Thoracic aorta (tissue), 2 donors: ENCODE results near the gene MACO1. TPM values are rescaled to one million over a fixed set of nuclear protein-coding genes. Genes with fewer than 3 reads are reported as not detected.

Source experiments
- ATAC-seq: fragments of 150-250 bp; one replicate; pipeline ENCODE4 v1.8.0; 2017; ENCODE audit warnings: low read depth; ENCODE audit not compliant: insufficient number of reproducible peaks, low FRiP score
- DNase-seq: peaks from one replicate; pipeline ENCODE4 v3.0.0-alpha.2; 2020; ENCODE audit warnings: low spot score
- H3K27ac ChIP-seq, 2 donors: fragments of 200-600 bp; sonication (generic); 1 replicate in 1 of 2; 2 replicates in 1 of 2; pipeline ENCODE4 v1.5.1; 2016; ENCODE audit warnings: mild to moderate bottlenecking in 2 of 2, moderate library complexity in 2 of 2
- H3K27me3 ChIP-seq: fragments of 200-600 bp; sonication (generic); replicated peaks from 2 replicates; pipeline ENCODE4 v1.6.0; 2016; ENCODE audit warnings: mild to moderate bottlenecking; ENCODE audit not compliant: insufficient read depth
- H3K36me3 ChIP-seq: fragments of 200-600 bp; sonication (generic); one replicate; pipeline ENCODE4 v1.5.1; 2016
- H3K4me1 ChIP-seq, 2 donors: fragments of 200-600 bp; sonication (generic); 1 replicate in 1 of 2; 2 replicates in 1 of 2; pipeline versions ENCODE4 v1.5.1 to v1.6.0; 2016; ENCODE audit warnings: low read depth in 2 of 2, mild to moderate bottlenecking in 1 of 2; ENCODE audit not compliant: control insufficient read depth in 1 of 2
- H3K4me3 ChIP-seq: fragments of 200-600 bp; sonication (generic); 2 replicates; pipeline ENCODE4 v1.5.1; 2016; ENCODE audit warnings: mild to moderate bottlenecking
- H3K9me3 ChIP-seq: fragments of 200-600 bp; sonication (generic); 2 replicates; pipeline ENCODE4 v1.5.1; 2016
- total RNA-seq, 2 donors: library from RNA; depleted of rRNA; stranded (reverse); fragments of >200 nt; gene quantifications; one replicate each; pipeline versions ENCODE4 v1.1.0 to v1.2.3, GENCODE V29; 2016
- TF ChIP-seq, protein P1 (sequence below): fragments of 200-600 bp; sonication (generic); IDR thresholded peaks from one replicate; pipeline ENCODE4 v1.5.1; 2019; ENCODE audit warnings: antibody characterized with exemption

Gene MACO1
- total RNA-seq, 2 donors from 2014 or later: 15.2 to 18.8 TPM

DNA sequence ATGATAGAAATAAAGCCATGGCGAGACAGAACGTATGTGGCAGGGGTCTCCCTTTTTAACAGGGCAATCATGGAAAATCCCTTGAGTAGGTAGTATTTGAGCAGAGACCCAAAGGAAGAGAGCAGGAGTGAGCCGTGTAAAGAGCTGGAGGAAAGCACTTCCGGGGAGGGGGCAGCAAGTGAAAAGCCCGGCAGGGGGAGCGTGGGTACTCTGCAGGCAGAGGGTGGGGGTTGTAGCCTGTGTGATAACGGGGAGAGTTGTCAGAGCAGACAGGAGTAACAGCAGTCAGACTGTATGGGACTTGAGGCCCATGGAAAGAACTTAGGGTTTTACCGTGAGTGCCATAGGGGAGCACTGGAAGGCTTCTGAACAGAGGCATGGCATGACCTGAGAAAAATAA lies 61.6 kb downstream of the MACO1 start:
- DNase-seq: no peak
- no peak overlapping the region for H3K27ac ChIP-seq
- no peak overlapping the region for H3K4me3 ChIP-seq
- ATAC-seq: no peak
- TF ChIP-seq, protein P1, sequence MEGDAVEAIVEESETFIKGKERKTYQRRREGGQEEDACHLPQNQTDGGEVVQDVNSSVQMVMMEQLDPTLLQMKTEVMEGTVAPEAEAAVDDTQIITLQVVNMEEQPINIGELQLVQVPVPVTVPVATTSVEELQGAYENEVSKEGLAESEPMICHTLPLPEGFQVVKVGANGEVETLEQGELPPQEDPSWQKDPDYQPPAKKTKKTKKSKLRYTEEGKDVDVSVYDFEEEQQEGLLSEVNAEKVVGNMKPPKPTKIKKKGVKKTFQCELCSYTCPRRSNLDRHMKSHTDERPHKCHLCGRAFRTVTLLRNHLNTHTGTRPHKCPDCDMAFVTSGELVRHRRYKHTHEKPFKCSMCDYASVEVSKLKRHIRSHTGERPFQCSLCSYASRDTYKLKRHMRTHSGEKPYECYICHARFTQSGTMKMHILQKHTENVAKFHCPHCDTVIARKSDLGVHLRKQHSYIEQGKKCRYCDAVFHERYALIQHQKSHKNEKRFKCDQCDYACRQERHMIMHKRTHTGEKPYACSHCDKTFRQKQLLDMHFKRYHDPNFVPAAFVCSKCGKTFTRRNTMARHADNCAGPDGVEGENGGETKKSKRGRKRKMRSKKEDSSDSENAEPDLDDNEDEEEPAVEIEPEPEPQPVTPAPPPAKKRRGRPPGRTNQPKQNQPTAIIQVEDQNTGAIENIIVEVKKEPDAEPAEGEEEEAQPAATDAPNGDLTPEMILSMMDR: no peak
- H3K36me3 ChIP-seq: peaks cover 36% of the 10 kb centered on the region
- no peaks in the 10 kb centered on the region for H3K9me3 ChIP-seq
- H3K27me3 ChIP-seq: no peaks in the 10 kb centered on the region
- peaks cover 0 to 7% of the 10 kb centered on the region in 2 donors for H3K4me1 ChIP-seq

DNA sequence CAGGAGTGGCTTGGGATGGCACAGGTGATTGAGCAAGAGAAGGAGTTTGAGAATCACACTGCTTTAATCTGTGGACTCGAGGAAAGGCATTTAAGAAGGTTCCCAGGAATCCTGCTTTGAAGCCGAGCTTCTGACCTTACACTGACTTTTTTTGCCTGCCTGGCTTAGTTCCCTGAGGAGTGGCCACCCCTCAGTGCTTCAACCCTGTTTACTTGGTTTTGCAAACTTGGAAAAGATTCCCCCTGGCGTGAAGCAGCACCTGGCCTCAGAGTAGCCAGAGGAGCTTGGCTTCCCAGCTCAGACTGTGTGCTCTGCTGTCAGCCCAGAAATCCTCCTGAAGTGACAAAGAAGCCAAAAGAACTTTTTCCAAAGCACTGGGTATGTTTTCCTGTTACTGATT lies 64.3 kb downstream of the MACO1 start:
- H3K27me3 ChIP-seq: no peaks in the 10 kb centered on the region
- ATAC-seq: no peak
- TF ChIP-seq, protein P1: no peak
- peaks cover 24% of the 10 kb centered on the region for H3K36me3 ChIP-seq
- H3K4me3 ChIP-seq: no peak overlapping the region
- H3K27ac ChIP-seq: no peak overlapping the region
- H3K4me1 ChIP-seq: peaks cover 0 to 30% of the 10 kb centered on the region in 2 donors
- no peak for DNase-seq
- H3K9me3 ChIP-seq: no peaks in the 10 kb centered on the region

DNA sequence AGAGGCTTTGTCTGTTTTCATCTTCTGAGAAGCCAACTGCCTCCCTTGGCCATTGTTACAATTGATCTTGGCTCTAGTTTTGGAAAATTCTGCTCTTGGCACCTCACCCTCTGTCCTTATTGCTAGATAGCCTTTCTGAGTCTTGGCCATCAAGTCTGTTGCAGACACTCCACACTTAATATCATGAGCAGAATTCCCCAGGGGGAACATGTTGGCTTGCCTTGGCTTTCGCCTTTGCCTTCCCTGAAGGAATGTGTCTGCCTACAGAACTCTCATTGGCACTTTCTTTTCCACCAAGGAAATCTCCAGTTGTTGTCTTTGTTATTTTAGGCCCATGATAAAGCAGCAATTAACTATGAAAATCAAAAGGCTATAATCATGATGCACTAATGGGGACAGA lies 70.0 kb downstream of the MACO1 start:
- peaks cover 29 to 80% of the 10 kb centered on the region in 2 donors for H3K4me1 ChIP-seq
- peak overlapping the region; percentile 19 to 62 for H3K27ac ChIP-seq
- H3K27me3 ChIP-seq: no peaks in the 10 kb centered on the region
- ATAC-seq (no peak), DNase-seq (no peak)
- TF ChIP-seq, protein P1: no peak
- no peaks in the 10 kb centered on the region for H3K9me3 ChIP-seq
- H3K36me3 ChIP-seq: no peaks in the 10 kb centered on the region
- no peak overlapping the region for H3K4me3 ChIP-seq

DNA sequence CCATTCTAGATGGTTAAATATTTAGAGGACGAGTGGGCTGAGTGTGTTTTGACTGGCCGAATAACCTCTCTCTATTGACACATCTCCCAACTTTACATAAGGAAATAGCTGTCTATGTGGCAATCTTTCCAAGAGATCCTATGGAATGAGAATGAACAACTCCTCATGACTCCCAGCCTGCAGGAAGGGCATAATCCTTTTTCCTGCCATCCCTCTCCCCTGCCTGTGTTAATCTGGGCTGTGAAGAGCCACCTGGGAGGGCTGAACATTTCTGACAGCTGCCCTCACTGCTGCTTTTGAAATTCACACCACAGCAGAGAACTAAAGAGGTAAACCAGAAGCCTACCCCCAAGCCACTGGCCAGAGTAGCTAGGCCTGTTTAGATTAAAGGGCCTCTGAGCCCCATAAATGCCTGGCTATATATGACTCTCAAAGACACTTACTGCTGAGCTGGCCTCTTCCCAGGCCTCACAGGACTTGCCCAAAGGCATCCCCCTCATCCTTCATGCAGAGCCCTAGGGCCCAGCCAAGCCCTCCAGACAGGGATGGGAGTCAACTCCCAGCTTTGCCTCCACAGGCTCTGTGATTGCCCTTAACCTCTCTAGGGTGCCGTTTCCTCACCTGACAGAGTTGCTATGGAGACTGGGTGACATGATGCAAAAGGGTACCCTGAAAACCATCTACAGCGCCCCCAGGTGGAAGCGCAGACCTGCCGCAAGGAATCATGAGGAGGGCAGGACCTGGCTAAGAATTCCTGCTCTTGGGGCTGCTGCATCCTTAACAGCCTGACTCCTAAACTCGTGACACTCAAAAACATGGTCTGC lies 70.8 kb downstream of the MACO1 start:
- H3K4me3 ChIP-seq: no peak overlapping the region
- no peaks in the 10 kb centered on the region for H3K36me3 ChIP-seq
- peaks cover 29 to 84% of the 10 kb centered on the region in 2 donors for H3K4me1 ChIP-seq
- no peaks in the 10 kb centered on the region for H3K9me3 ChIP-seq
- ATAC-seq (no peak), DNase-seq (no peak)
- TF ChIP-seq, protein P1: no peak
- H3K27ac ChIP-seq: peak overlapping the region; percentile 54 to 62
- no peaks in the 10 kb centered on the region for H3K27me3 ChIP-seq

DNA sequence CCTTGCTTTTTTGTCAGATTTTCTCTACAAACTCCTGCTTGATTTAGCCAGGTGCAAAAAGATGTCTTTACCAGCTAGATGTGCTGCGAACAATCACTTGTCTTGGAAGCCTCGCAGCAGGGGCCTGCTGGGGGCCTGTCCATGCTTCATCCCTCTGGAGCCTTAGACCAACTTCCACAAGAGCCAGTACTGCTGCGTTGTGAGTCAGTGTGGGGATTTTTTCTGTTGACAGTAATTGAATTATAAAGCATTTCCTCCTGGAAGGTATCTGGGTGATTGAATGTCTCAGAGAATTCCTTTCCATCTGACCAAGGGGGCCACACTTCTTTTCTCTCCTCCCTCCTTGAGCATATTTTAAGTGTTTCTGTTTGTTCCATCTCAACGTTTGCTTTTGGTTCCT lies 72.3 kb downstream of the MACO1 start:
- Histone ChIP-seq H3K27ac (peak overlapping the region; percentile 33 to 46), H3K27me3 (no peaks in the 10 kb centered on the region), H3K4me1 (peaks cover 29 to 78% of the 10 kb centered on the region in 2 donors), H3K36me3 (no peaks in the 10 kb centered on the region), H3K9me3 (no peaks in the 10 kb centered on the region), H3K4me3 (no peak overlapping the region)
- TF ChIP-seq, protein P1: no peak
- ATAC-seq: no peak
- DNase-seq: no peak
